MCF 10A (cell line): ENCODE results near the gene IGIP. TPM values are rescaled to one million over a fixed set of nuclear protein-coding genes. Genes with fewer than 3 reads are reported as not detected.

Experiments
- BruUV-seq: library from RNA; stranded (reverse); fragments of 400-500 nt; replicated peaks from 2 replicates; lab custom pipeline; 2021; lab: Mats Ljungman, UMichigan
- CTCF ChIA-PET: fragments of 300-600 bp; sonication (Branson Sonifier 250); formaldehyde crosslinking; extraction: SDS; loops from one replicate; lab custom pipeline; 2021; ENCODE audit warnings: antibody characterized with exemption, inconsistent platforms; lab: Yijun Ruan, JAX
- POLR2A ChIA-PET: fragments of 300-600, 350-650 bp; sonication (Branson Sonifier 250); formaldehyde crosslinking; extraction: SDS; loops from one replicate; lab custom pipeline; 2020; ENCODE audit warnings: antibody characterized with exemption, inconsistent platforms; lab: Yijun Ruan, JAX
- DNase-seq: peaks from one replicate; pipeline ENCODE4 v3.0.0-alpha.2; 2018; ENCODE audit not compliant: unreplicated experiment
- H3K27ac Mint-ChIP-seq: one replicate; pipeline ENCODE4 v1.8.0; 2022; ENCODE audit warnings: mild to moderate bottlenecking, low read depth, mixed read lengths; ENCODE audit not compliant: unreplicated experiment
- H3K27me3 Mint-ChIP-seq: one replicate; pipeline ENCODE4 v1.8.0; 2022; ENCODE audit warnings: mixed read lengths; ENCODE audit not compliant: insufficient read depth, unreplicated experiment
- H3K36me3 Mint-ChIP-seq: one replicate; pipeline ENCODE4 v1.8.0; 2022; ENCODE audit warnings: mild to moderate bottlenecking, moderate library complexity, mixed read lengths; ENCODE audit not compliant: insufficient read depth, unreplicated experiment
- H3K4me1 Mint-ChIP-seq: one replicate; pipeline ENCODE4 v1.8.0; 2022; ENCODE audit warnings: mixed read lengths; ENCODE audit not compliant: insufficient read depth, unreplicated experiment
- H3K4me3 Mint-ChIP-seq: one replicate; pipeline ENCODE4 v1.8.0; 2022; ENCODE audit warnings: mild to moderate bottlenecking, moderate library complexity, mixed read lengths; ENCODE audit not compliant: unreplicated experiment
- H3K9me3 Mint-ChIP-seq: one replicate; pipeline ENCODE4 v1.8.0; 2022; ENCODE audit warnings: mixed read lengths; ENCODE audit not compliant: unreplicated experiment
- intact Hi-C: fragments of 100-400 bp; cut with micrococcal nuclease; formaldehyde crosslinking; loops from 2 replicates; pipeline ENCODE4 v1.14.1; 2022
- total RNA-seq: library from RNA; stranded (reverse); gene quantifications from 2 replicates; pipeline ENCODE4 v1.2.3, GENCODE V29; 2022
- TF ChIP-seq, protein P1 (sequence below): fragments of 200-600 bp; IDR thresholded peaks from one replicate; pipeline ENCODE4 v1.8.0; 2022; ENCODE audit warnings: antibody characterized with exemption, mild to moderate bottlenecking; ENCODE audit not compliant: unreplicated experiment

The IGIP gene
- total RNA-seq, 1 experiment from 2014 or later, result 7.5 TPM

DNA sequence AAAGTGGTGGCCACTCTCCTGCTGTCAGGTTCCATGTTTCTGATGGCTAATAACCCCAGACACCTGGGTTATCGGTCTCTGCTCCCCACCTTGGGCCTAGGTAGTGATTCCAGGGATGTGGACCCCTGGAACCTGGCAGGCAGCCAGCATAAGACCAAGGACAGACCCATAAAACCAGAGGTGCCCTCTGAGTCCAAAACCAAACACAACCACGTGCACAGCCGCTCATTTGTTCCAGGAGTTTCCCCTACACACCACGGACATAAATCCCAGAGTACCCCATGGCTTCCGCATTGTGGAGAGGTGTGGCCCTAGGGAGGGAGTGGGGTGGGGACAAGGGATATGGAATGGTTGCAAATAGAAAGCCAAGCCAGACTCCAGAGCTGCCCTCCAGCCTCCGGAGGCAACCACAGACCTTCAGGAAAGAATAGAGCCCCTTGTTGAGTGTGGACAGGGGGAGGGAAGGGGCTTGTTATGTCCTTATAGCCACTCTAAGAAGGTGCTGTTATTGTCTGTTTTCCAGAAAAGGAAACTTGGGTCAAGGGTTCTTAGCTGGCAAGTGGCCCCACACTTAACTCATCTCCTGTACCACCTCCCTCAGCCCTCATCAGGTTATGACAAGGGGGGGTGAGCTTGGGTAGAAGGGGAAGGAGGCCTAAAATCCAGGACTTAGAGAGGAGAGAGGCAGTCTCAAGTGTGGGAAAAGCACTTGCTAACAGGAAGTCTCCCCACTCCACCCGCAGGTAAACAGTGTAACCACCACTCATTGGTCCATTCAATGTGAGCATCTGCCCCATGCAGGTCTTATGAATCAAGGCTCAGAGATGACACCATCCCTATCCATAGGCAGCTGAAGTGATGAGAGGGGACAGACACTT is 25.6 kb downstream of the IGIP start:
- TF ChIP-seq, protein P1, sequence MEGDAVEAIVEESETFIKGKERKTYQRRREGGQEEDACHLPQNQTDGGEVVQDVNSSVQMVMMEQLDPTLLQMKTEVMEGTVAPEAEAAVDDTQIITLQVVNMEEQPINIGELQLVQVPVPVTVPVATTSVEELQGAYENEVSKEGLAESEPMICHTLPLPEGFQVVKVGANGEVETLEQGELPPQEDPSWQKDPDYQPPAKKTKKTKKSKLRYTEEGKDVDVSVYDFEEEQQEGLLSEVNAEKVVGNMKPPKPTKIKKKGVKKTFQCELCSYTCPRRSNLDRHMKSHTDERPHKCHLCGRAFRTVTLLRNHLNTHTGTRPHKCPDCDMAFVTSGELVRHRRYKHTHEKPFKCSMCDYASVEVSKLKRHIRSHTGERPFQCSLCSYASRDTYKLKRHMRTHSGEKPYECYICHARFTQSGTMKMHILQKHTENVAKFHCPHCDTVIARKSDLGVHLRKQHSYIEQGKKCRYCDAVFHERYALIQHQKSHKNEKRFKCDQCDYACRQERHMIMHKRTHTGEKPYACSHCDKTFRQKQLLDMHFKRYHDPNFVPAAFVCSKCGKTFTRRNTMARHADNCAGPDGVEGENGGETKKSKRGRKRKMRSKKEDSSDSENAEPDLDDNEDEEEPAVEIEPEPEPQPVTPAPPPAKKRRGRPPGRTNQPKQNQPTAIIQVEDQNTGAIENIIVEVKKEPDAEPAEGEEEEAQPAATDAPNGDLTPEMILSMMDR, result no peak
- Mint-ChIP-seq H3K27me3 (no peaks in the 10 kb centered on the region), H3K4me3 (no peak overlapping the region), H3K36me3 (no peaks in the 10 kb centered on the region), H3K27ac (no peak overlapping the region), H3K4me1 (no peaks in the 10 kb centered on the region), H3K9me3 (no peaks in the 10 kb centered on the region)
- ChIA-PET CTCF (interaction anchor here (0.9 to 10.2 kb wide), 5 partner anchors 9 to 183 kb away, joined by 3 to 215 read pairs (median 4); no protein-coding TSS in a partner anchor), POLR2A (interaction anchor here (0.7 to 1.2 kb wide), 4 partner anchors 19 to 179 kb away, joined by 3 read pairs; partner anchors contain the start of gene CYSTM1)
- no TSS peak for BruUV-seq
- no peak for DNase-seq
- intact Hi-C loops, result no loop called here

DNA sequence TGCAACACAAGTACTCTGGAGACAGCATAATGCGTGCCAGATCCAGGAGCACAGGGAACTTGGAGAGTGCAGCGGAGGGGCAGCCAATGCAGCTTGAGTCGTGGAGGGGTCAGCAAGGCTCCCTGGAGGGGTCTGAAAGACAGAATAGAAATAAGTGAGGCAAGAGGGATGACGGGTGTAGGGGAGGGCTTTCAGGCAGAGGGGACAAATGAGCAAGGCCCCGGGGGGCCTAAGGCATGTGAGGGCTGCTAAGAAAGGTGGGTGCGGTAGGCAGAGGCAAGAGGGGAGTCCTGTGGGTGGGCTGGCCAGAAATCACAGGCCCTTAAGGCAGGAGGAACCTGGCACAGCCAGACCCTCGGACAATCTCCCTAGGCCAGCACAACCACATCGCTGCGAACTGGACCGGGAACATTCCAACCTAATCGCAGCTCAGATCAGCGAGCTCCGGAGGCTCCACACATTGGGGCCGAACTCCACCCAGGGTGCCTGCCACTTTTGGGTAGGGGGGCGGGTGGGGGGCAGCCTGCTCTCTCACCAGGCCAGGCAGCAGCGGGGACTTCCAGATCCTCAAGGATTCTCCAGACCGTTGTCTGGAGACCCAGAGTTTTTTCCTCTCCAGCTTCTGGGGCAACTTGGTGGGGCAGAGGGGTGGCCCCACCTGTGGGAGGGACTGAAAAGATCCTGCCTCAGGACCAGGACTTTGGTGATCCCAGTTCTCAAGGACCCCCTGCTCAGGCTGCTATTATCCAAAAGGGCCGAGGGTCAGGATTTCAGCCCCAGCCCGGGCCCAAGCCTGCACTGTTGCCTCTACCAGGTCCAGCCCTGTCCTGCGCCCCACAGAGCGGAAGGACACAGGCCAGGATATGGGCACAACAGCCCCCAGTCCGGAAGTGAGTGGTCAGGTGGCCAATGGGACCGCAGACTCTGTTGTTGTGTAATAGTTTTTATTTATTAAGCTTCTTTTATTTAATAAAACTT is 26.6 kb downstream of the IGIP start:
- H3K4me1 Mint-ChIP-seq, result peaks cover 8% of the 10 kb centered on the region
- CTCF ChIA-PET, result interaction anchor here (0.6 to 10.2 kb wide), 8 partner anchors 9 to 538 kb away, joined by 3 to 215 read pairs (median 5); no protein-coding TSS in a partner anchor
- H3K27ac Mint-ChIP-seq, result no peak overlapping the region
- BruUV-seq, result no TSS peak
- H3K4me3 Mint-ChIP-seq, result no peak overlapping the region
- no peaks in the 10 kb centered on the region for H3K9me3 Mint-ChIP-seq
- H3K27me3 Mint-ChIP-seq, result no peaks in the 10 kb centered on the region
- POLR2A ChIA-PET, result interaction anchor here (0.7 to 1.2 kb wide), 4 partner anchors 20 to 180 kb away, joined by 3 read pairs; partner anchors contain the start of gene CYSTM1
- intact Hi-C loops, result no loop called here
- no peak for DNase-seq
- no peaks in the 10 kb centered on the region for H3K36me3 Mint-ChIP-seq
- TF ChIP-seq, protein P1, result no peak

DNA sequence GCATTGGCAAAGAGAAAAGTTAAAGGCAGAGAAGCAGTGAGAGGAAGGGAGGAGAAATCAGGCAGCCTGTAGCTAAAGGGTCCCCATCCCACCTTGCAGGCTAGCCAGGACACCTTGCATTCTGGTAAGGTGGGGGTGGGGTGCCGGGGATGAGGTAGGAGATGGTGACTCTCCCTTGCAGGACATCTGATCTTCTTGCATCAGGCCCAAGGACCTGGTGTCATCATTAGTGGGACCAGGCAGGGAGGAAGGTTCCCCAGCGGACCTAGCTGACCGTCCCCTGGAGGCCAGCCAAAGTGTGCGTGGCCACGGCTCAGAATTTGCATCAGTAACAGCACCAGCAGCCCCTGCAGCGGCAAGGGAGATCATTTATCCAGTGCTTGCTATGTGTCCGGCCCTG is 27.5 kb downstream of the IGIP start:
- ChIA-PET CTCF (interaction anchor here (0.6 to 10.2 kb wide), 9 partner anchors 10 to 537 kb away, joined by 3 to 215 read pairs (median 12); no protein-coding TSS in a partner anchor), POLR2A (interaction anchor here (0.8 to 1.6 kb wide), 5 partner anchors 16 to 84 kb away, joined by 3 to 8 read pairs (median 3); partner anchors contain the start of gene CYSTM1)
- no peak for DNase-seq
- no peaks in the 10 kb centered on the region for H3K27me3 Mint-ChIP-seq
- H3K27ac Mint-ChIP-seq, result no peak overlapping the region
- TF ChIP-seq, protein P1, result no peak
- BruUV-seq, result no TSS peak
- intact Hi-C loops, result no loop called here
- no peaks in the 10 kb centered on the region for H3K36me3 Mint-ChIP-seq
- H3K9me3 Mint-ChIP-seq, result no peaks in the 10 kb centered on the region
- peaks cover 9% of the 10 kb centered on the region for H3K4me1 Mint-ChIP-seq
- no peak overlapping the region for H3K4me3 Mint-ChIP-seq
